HG02759 (cell line): ENCODE data around the gene MBD3.

Experiments
- ATAC-seq: cut with Tn5 transposase; IDR thresholded peaks from one replicate; pipeline ENCODE4 v1.9.1; 2021; ENCODE audit warnings: mild to moderate bottlenecking, moderate library complexity; ENCODE audit not compliant: unreplicated experiment

MBD3 gene

DNA sequence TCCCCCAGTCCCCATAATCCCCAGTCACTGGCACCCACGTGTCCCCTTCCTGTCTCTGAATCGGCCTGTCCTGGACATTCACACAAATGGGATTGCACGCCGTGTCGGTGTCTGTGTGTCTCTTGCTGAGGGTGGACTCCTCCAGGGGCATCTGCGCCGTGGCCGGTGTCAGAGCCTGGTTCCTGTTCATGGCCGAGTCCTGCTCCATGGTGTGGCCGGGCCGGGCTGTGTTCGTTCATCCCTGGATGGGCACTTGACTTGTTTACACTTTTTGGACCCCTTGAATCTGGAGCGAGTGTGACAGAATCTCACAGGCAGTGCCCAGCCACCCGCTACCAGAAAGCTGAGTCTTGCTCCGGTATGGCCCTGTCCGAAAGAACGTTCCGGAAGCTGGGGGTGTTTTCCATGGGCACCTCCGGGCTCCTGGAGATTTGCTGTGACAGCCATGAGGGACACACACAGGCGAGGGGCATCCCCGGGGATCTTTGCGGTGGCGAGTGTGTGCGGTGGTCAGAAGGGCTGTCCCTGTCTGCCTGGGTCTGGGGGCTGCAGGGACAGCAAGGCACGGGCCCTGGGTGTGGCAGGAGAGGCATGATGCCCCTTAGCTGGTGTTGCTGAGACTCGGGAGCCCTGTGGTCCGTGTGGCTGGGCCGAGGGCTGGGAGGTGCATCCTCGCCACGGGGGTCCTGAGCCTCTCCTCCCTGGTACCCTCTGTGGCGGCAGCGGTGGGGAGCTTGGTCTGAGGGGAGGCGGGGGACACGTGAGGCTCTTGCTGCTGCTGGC lies 18.1 kb downstream of the MBD3 start:
- no peak for ATAC-seq

DNA sequence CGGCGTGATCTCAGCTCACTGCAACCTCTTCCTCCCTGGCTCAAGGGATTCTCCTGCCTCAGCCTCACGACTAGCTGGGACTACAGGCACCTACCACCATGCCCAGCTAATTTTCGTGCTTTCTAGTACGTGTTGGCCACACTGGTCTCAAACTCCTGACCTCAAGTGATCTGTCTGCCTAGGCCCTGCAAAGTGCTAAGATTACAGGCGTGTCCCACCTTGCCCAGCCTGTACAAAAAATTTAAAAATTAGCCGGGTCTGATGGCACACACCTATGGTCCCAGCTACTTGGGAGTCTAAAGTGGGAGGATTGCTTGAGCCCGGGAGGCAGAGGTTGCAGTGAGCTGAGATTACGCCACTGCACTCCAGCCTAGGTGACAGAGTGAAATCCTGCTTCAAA lies 19.9 kb downstream of the MBD3 start:
- ATAC-seq: no peak

DNA sequence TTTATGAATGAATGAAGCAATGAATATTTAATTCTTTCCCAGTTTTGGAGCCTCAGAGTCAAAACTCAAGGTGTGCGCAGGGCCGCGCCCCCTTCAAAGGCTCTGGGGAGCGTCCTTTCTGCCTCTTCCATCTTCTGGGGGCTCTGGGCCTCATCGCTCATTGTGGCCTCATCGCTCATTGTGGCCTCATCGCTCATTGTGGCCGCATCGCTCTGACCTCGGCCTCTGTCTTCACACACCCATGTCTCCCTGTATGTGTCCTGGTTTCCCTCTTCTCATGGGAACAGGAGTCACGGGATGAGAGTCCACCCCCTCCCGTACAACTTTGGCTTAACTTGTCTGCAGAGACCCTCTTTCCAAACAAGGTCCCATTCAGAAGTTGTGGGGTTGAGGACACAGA lies 21.3 kb downstream of the MBD3 start:
- no peak for ATAC-seq

DNA sequence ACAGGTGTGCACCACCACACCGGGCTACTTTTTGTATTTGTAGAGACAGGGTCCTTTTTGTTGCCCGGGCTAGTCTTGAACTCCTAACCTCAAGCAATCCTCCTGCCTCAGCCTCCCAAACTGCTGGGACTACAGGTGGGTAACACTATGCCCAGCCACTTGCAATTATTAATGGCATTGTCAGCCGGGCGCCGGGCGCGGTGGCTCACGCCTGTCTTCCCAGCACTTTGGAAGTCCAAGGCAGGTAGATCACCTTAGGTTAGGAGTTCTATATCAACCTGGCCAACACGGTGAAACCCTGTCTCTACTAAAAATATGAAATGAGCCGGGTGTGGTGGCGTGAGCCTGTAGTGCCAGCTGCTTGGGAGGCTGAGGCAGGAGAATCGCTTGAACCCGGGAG lies 21.8 kb downstream of the MBD3 start:
- no peak for ATAC-seq

DNA sequence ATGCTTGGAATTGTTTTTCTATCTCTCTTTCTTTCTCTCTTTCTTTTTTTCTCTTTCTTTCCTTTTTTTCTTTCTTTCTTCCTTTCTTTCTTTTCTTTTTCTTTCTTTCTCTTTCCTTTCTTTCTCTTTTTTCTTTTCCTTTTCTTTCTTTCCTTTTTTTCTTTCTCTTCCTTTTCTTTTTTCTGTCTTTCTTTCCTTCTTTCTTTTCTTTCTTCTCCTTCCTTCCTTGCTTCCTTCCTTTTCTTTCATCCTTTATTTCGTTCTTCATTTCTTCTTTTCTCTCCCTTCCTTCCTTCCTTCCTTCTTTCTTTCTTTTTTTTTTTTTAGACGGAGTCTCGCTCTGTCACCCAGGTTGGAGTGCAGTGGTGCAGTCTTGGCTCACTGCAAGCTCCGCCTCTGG lies 22.7 kb downstream of the MBD3 start:
- ATAC-seq: no peak

DNA sequence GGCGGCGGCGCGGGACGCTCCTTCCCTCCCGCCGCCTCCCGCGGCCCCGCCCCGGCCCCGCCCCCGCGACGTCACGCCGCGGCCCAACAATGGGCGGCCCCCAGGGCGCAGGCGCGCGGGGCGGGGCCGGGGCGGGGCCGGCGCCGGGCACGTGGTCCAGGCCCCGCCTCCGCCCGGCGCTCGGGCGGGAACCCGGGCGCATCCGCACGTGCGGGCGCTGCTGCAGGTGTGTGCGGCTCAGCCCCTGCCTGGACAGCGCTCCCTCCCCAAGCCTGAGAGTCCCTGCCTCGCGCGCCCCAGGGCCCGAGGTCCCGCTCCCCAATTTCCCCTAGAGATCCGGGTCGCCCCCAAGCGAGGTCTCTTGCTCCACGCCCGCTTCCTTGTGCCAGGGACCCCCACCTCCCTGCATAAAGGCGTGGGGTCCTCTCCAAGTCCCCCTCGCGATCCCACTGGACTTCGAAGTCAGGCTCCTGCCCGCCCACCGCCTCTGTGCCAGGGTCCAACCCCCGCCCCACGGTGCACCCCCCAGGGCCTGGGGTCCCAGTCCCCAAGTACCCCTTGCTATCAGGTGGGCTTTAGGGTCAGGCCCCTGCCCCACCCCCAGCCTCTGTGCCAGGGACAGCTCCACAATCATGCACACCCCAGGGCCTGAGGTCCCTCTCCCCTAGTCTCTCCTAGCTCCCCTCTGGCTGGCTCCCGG lies 24.2 kb downstream of the MBD3 start, which contains the start of gene MEX3D:
Gene MEX3D, minus strand, starts transcription at position 6 of the 700 bp plus-strand sequence. CDS start 267 bp downstream, outside the sequence.
- peak; percentile 73 for ATAC-seq

DNA sequence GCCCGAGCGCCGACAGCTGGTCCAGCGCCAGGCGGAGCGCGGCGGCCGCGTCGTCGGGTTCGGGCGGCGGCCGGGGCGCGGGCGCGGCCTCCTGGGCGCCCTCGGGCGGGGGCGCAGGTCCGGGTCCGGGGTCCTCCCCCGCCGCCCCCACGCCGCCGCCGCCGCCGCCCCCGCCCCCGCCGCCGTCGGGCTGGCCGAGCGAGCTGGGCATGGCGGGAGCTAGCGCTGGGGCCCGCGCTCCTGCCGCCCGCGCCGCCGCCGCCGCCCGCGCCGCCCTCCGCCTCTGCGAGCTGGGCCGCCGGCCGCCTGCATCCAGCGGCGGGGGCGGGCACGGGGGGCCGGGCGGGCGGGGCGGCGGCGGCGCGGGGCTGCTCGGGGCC lies 24.8 kb downstream of the MBD3 start:
- ATAC-seq: peak; percentile 21

DNA sequence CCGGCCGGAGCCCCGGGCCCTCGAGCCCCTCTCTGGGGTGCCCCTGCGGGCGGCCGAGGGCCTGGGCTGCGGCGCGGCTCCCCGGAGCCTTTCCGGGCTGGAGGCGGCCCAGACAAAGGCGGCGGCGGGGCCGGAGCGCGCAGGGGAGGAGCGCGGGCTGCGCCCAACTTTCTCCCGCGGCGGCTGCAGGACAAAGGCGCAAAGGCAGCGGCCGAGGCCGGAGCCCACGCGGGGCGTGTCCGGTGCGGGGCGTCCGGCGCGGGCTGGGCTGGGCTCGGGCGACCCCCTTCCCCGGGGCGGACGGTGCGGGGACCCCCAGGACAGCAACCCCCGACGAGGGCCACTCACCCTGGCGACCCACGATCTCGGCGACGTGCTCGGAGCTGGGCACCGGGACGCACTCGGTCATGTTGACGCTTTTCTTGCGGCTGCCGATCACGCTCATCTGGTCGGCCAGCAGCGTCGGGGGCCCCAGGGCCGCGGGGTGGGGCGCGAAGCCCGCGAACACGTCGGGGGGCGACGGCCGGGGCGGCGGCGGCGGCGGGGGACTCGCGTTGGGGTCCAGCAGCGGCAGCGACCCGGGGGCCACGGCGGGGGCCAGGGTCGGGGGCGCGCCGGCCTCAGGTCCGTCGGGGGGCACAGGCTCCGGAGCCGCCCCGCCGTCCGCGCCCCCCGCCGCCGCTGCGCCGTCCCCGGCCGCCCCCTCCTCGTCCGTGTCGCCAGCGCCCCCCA lies 25.4 kb downstream of the MBD3 start:
- no peak for ATAC-seq

DNA sequence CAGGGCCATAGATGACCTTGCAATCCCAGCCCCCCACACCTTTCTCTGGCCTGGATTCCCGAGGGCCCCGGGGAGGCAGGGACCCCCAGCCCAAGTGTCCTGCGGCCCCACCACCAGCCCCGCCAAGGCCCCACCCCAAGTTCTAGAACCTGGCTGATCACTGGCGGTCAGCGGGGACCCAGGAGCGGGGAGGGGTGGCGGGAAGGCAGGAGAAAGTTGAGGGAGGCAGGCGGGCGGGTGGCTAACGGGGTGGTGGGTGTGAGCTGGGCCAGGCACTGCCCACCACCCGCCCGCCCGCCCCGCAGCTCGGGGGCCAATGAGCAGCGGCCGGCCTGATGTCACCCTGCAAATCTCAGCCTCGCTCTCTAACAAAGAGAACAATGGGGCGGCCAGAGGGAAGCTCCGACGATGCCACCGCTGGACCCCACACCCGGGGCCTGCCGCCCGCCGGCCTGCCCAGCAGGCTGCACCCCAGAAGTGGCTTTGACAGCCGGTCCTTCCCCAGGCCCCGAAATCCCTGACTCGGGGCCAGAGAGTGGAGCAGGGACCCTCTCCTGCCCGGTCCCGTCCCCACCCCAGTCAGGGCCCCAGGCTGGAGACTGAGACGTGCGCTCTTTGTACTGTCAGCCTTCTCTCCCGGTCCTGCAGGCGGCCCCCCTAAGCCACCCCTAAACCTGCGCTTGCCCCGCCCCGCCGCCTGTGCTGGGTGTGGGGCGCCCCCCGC lies 26.1 kb downstream of the MBD3 start:
- no peak for ATAC-seq

DNA sequence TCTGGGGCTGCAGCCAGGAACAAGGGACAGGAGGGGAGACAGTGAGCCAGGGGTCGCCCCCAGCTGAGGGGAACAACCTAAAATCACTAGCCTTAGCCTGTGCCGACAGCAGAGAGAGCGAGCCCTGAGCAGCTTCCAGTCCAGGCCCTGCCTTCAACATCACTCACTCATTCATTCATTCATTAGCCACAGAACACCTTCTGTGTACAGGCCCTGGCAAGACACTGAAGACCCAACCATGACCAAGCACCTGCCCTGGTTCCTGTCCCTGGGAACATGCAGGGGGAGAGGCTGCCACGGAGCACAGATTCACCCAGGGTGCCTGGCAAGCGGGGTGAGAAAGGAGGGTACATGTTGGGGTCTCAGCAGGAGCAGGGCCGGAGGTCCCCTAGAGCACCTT lies 29.4 kb downstream of the MBD3 start:
- no peak for ATAC-seq

DNA sequence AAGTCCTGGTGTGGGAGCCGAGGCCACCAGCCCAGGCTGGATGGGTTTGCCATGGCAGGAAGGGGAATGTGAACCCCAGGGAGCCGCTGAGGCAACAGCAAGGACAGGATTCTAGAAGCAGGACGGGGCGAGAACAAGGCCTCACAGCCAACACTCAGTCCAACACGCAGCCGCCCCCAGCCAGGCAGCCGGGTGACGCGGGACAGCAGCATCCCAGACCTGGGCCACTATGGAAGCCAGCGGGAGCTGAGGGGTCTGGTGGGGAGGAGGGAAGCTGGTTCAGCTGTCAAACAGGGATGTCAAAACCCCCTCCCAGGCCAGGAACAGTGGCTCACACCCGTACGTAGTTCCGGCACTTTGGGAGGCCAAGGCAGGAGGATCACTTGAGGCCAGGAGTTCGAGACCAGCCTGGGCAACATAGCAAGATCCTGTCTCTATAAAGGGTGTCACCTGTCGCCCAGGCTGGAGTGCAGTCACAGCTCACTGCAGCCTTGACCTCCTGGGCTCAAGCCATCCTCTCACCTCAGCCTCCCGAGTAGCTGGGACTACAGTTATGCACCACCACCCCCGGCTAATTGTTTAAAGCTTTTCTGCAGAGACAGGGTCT lies 31.3 kb downstream of the MBD3 start:
- ATAC-seq: no peak

DNA sequence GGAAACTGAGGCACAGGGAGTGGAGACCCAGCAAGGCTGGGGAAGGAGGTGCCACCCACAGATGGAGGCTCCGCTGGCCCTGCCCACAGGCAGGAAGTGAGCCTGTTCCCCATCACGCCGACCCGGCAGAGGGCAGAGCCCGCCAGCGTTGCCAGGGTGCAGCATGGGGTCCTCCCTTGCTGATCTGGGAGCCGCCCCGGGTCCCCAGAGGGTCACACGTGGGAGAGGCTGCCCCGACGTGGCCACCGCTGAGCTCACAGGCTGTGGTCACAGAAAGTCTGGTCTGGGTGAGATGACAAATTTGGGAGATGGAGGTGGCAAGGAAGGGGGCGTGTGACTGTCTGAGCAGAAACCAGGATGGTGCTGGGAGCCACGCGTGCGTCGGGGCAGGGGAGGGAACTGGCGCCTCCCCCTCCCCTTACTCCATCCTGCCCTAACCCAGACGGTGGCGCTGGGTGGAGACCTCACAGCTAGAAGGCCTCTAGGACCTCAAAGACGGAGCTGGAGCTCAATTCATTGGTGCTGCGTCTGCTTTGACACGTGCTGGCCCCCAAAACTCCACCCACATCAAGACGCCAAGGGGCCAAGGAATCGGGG lies 32.3 kb downstream of the MBD3 start:
- no peak for ATAC-seq

DNA sequence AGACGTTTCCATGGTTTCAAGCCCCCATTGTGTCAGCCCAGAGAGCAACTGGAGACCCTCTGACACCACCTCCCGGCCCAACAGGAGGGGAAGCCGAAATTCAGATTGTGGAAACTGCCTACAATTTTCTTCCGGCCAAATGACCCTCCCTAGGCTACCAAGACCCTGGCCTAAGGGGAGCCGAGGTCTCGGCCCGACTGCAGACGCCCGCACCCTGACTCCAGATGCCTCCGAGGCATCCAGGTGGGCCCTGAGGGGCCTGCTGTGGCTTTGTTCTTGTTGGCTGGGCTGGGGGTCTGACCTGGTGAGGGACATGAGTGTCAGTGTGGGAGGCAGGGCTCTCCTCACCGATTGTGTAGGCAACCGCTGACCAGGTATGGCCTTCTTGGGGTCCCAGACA lies 34.1 kb downstream of the MBD3 start:
- no peak for ATAC-seq

DNA sequence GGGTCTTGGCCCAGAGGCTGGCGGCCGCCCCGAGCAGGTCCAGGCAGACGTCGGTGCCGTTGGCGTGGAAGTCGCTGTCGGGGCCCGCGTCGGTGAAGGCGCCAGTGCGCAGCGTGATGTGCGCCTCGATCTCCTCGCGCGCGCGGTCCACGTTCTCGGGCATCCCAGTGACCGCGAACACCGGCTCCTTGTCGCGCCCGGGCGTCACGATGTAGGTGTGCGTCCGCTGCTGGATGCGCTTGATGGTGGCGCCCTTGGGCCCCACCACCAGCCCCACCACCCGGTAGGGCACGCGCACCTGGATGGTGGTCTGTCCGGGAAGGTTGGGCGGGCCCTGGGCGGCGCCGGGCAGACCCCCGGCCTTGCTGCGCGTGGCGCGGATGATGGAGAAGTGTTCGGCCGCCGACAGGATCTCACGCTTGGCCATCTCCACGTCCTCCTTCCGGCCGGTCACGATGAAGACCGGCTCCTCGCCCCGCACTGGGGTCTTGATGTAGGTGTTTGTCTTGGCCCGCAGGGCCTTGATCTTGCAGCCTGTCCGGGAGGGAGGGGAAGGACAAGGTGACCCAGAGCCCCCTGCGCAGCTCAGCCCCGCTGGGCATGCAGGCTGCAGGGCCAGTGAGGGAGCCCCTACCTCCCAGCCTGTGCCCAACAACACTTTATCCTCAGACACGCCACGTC lies 36.1 kb downstream of the MBD3 start:
- no peak for ATAC-seq

DNA sequence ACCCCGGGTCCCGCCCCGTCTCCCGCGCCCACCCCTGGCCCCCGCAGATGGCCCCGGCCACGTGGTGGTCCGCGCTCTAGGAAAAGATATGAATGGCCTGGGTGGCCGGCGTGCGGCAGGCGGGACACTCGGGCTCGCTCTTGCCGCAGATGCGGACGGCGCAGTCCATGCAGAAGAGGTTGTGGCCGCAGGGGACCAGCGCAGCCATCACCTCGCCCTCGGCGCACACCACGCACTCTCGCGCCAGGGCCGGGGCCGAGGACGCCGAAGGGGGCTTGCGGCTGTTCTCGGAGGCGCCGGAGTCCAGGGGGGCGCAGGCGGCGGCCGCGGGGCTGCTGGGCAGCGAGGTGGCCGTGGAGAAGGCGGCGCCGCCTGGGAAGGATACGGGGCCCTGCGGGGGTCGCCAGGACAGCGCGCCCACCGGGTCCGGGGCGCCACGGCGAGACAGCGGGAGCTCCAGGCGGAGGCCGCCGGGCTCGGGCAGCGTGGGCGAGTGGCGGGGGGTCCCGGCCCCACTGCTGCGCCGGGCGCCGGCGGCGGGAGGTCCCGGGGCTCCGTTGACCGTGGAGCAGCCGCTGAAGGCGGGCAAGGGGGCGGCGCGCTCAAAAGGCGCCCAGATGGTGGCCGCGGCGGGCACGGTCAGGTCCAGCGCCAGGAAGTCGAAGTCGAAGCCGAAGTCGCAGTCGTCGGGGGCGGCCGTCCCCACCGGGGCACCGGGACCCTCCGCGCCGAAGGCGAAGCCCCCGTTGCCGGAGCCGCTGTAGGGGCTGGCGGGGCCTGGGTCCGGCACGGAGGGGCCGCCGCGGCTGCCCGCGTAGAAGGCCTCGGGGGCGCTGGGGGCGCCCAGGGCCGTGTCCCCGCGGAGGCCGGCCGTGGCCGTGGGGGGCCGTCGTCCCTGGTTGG lies 36.9 kb downstream of the MBD3 start:
- no peak for ATAC-seq

DNA sequence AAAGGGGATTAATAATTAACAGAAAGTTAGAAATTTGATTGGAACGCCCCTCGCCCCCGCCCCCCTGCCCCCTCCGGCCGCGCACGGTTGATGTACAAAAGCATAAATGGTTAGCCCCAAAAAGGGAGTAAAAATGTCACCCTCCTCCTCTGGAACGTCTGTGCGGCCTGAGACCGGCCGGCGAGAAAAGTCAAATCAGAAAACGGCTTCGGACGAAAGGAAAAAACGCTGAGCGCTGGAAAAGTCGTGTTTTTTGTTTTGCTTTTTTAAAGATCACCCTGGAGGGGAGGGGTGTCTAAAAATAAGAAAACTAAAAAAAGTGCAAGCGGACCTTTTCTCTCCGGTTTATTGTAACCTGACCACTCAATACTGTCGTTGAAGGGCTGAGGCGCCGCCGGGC lies 37.7 kb downstream of the MBD3 start:
- no peak for ATAC-seq

DNA sequence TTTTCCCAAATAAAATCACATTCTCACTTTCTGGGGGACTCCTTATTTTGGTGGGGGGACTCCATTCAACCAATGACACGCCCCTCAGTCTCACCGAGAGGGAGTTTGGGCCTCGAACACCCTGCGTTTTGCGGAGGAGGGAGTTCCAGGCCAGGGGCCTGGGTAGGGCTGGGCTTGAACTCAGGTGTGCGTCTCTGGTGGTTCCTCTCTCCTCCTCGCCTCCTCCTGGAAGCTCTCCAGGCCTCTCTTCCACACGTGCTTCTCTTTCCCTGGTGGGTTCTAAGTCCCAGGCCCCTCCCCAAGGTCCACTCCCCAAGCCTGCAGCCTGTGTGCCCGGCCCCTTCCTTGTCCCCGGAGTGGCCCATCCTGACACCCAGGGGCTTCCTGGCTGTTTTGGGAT lies 39.2 kb downstream of the MBD3 start:
- no peak for ATAC-seq

DNA sequence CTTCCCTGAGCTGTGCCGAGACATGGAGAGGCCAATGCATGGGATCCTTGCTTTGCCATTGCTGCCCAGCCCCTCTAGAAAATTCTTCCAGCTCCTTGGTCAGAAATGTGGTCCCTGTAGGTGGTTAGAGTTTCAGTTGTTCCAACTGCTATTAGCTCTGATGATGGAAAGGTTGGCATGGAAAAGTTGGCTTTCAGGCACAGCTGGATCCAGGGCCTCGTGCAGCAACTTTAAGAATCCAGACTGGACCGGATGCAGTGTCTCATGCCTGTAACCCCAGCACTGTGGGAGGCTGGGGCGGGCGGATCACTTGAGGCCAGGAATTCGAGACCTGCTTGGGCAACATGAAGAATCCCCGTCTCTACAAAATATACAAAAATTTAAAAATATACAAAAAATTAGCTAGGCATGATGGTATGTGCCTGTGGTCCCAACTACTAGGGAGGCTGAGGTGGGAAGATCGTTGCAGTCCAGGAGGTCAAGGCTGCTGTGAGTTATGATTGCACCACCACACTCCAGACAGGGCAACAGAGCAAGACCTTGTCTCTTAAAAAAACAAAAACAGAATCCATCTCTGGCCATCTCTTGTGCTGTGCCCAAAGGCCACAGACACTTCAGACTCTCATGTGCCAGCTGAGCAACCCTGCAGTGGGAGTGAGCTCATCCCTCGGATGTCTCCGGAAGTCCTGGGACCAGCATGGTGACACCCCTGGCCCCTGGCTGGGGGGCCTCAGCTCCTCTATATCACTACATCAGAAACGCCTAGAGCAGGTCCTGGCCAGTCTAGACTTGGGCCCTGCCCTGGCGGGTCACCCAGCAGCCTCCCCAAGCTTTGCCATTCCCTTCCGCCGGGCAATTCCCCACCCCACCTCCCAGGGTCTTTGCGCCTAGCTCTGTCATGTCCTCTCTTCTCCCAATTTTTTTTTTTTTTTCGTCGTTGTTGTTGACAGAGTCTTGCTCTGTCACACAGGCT lies 41.3 kb downstream of the MBD3 start:
- no peak for ATAC-seq
